GM23248 (cell line): Measurements from ENCODE around the gene DNAI2.

Experiments
- EZH2 ChIP-seq: fragments of 200-600 bp; sonication (generic); IDR thresholded peaks from 2 replicates; pipeline ENCODE4 v1.6.1; 2018; ENCODE audit warnings: antibody characterized with exemption, mild to moderate bottlenecking; ENCODE audit not compliant: insufficient read depth, poor library complexity, severe bottlenecking
- EZH2phosphoT487 ChIP-seq: fragments of 200-600 bp; sonication (generic); IDR thresholded peaks from 2 replicates; pipeline ENCODE4 v1.6.1; 2018; ENCODE audit warnings: antibody characterized with exemption, moderate library complexity, mild to moderate bottlenecking, low read depth; ENCODE audit not compliant: insufficient read depth

DNA sequence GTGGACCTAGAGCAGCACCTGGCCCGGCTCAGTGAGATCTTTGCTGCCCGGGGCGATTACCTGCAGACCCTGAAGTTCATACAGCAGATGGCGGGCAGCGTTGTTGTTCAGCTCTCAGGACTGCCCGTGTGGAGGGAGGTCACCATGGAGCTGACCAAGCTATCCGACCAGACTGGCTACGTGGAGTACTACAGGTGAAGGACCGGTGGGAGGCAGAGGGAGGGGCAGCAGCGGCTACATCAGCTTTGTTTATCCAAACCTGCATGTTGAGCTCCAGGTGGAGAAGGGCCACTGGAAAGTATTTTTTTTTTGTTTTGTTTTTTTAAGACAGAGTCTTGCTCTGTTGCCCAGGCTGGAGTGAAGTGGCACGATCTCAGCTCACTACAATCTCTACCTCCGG lies 36.7 kb upstream of the DNAI2 start:
- TF ChIP-seq EZH2 (no peak), EZH2phosphoT487 (no peak)
